Suprapubic skin (tissue), 4 donors: ENCODE data around the gene LRRC4C.

Source experiments
- EP300 ChIP-seq: sonication (generic); formaldehyde crosslinking; IDR thresholded peaks from one replicate; pipeline ENCODE4 v1.6.1; 2017; ENCODE audit warnings: antibody characterized with exemption
- POLR2A ChIP-seq, 2 donors: fragments of 450-650 bp; IDR thresholded peaks; one replicate each; pipeline ENCODE4 v1.6.1; 2017; ENCODE audit warnings: antibody characterized with exemption in 2 of 2, mild to moderate bottlenecking in 2 of 2, moderate library complexity in 2 of 2
- POLR2AphosphoS5 ChIP-seq, 3 donors: sonication (generic); formaldehyde crosslinking; IDR thresholded peaks; one replicate each; pipeline ENCODE4 v1.6.1; 2017; ENCODE audit warnings: antibody characterized with exemption in 3 of 3
- TF ChIP-seq, protein P1 (sequence below), 2 donors: fragments of 200-600 bp in 1 of 2; fragments of 450-650 bp in 1 of 2; sonication (generic) in 1 of 2; IDR thresholded peaks; one replicate each; pipeline ENCODE4 v1.5.1; 2016 to 2019; ENCODE audit warnings: antibody characterized with exemption in 2 of 2, mild to moderate bottlenecking in 1 of 2, moderate library complexity in 1 of 2

GRCh38 chr11:40337118-40337517 is 1122.3 kb downstream of the LRRC4C start:
- TF ChIP-seq POLR2A (IDR thresholded peaks at IDR 0.05): no peak
- TF ChIP-seq, protein P1, sequence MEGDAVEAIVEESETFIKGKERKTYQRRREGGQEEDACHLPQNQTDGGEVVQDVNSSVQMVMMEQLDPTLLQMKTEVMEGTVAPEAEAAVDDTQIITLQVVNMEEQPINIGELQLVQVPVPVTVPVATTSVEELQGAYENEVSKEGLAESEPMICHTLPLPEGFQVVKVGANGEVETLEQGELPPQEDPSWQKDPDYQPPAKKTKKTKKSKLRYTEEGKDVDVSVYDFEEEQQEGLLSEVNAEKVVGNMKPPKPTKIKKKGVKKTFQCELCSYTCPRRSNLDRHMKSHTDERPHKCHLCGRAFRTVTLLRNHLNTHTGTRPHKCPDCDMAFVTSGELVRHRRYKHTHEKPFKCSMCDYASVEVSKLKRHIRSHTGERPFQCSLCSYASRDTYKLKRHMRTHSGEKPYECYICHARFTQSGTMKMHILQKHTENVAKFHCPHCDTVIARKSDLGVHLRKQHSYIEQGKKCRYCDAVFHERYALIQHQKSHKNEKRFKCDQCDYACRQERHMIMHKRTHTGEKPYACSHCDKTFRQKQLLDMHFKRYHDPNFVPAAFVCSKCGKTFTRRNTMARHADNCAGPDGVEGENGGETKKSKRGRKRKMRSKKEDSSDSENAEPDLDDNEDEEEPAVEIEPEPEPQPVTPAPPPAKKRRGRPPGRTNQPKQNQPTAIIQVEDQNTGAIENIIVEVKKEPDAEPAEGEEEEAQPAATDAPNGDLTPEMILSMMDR (IDR thresholded peaks at IDR 0.05): no peak
- TF ChIP-seq POLR2AphosphoS5 (IDR thresholded peaks at IDR 0.05): no peak
- TF ChIP-seq EP300: no peak
